HepG2 (cell line): ENCODE measurements around the gene BPGM. TPM values are rescaled to one million over a fixed set of nuclear protein-coding genes. Genes with fewer than 3 reads are reported as not detected.
A peak's percentile ranks its signal among the peaks of the same experiment; 100 is the strongest.

Source experiments
- ATAD3A ChIP-seq: sonication (generic); formaldehyde crosslinking; IDR thresholded peaks from 2 replicates; pipeline ENCODE4 v1.4.0; 2020; ENCODE audit warnings: missing genetic modification reagents
- CHD2 ChIP-seq: IDR thresholded peaks from 2 replicates; pipeline ENCODE4 v1.6.1; 2011; ENCODE audit warnings: low read depth, low read length, improper control_type of control experiment
- HNRNPLL ChIP-seq: fragments of 200-400 bp; formaldehyde crosslinking; IDR thresholded peaks from 2 replicates; pipeline ENCODE4 v1.6.1; 2017; ENCODE audit warnings: mild to moderate bottlenecking, low read depth, low read length; ENCODE audit not compliant: poor library complexity, severe bottlenecking
- IRF2 ChIP-seq: IDR thresholded peaks from 2 replicates; pipeline ENCODE4 v1.6.1; 2018; ENCODE audit warnings: missing genetic modification reagents, missing compliant biosample characterization
- MXD4 ChIP-seq: IDR thresholded peaks from 2 replicates; pipeline ENCODE4 v1.6.1; 2016; ENCODE audit warnings: mild to moderate bottlenecking, missing biosample characterization, missing genetic modification reagents
- RARA ChIP-seq: IDR thresholded peaks from 2 replicates; pipeline ENCODE4 v1.6.1; 2016; ENCODE audit warnings: missing genetic modification reagents, missing compliant biosample characterization
- RBM39 ChIP-seq: fragments of 200-400 bp; formaldehyde crosslinking; IDR thresholded peaks from one replicate; pipeline ENCODE4 v1.6.1; 2018; ENCODE audit warnings: antibody characterized with exemption, mild to moderate bottlenecking, low read depth, low read length; ENCODE audit not compliant: poor library complexity, severe bottlenecking
- RXRB ChIP-seq: IDR thresholded peaks from 2 replicates; pipeline ENCODE4 v1.6.1; 2016; ENCODE audit warnings: borderline replicate concordance, missing genetic modification reagents, missing compliant biosample characterization
- TAF1 ChIP-seq: sonication (generic); formaldehyde crosslinking; IDR thresholded peaks from 2 replicates; pipeline ENCODE4 v1.4.0; 2020; ENCODE audit warnings: missing genetic modification reagents
- TARDBP ChIP-seq: sonication (generic); formaldehyde crosslinking; IDR thresholded peaks from 2 replicates; pipeline ENCODE4 v1.8.0; 2022; ENCODE audit warnings: mild to moderate bottlenecking, missing genetic modification reagents
- YY1 ChIP-seq: IDR thresholded peaks from 2 replicates; pipeline ENCODE4 v1.6.1; 2011; ENCODE audit warnings: low read length, low read depth, moderate library complexity, mild to moderate bottlenecking; ENCODE audit not compliant: insufficient read depth, insufficient replicate concordance
- ZBTB7A ChIP-seq: sonication (generic); formaldehyde crosslinking; IDR thresholded peaks from 2 replicates; pipeline ENCODE4 v1.8.0; 2022; ENCODE audit warnings: mild to moderate bottlenecking, missing genetic modification reagents
- ZNF264 ChIP-seq: sonication (generic); formaldehyde crosslinking; IDR thresholded peaks from 2 replicates; pipeline ENCODE4 v1.4.0; 2020; ENCODE audit warnings: missing genetic modification reagents
- ZNF382 ChIP-seq: sonication (generic); formaldehyde crosslinking; IDR thresholded peaks from 2 replicates; pipeline ENCODE4 v1.5.0; 2020; ENCODE audit warnings: missing genetic modification reagents, mild to moderate bottlenecking, borderline replicate concordance
- ZNF441 ChIP-seq: sonication (generic); formaldehyde crosslinking; IDR thresholded peaks from 2 replicates; pipeline ENCODE4 v1.7.0; 2021; ENCODE audit warnings: missing genetic modification reagents, borderline replicate concordance
- ZNF616 ChIP-seq: sonication (generic); formaldehyde crosslinking; IDR thresholded peaks from 2 replicates; pipeline ENCODE4 v1.5.0; 2020; ENCODE audit warnings: low read depth, mild to moderate bottlenecking, missing genetic modification reagents
- ZNF83 ChIP-seq: sonication (generic); formaldehyde crosslinking; IDR thresholded peaks from 2 replicates; pipeline ENCODE4 v1.4.0; 2020; ENCODE audit warnings: missing genetic modification reagents, mild to moderate bottlenecking, borderline replicate concordance
- polyA plus RNA-seq, 8 experiments: library from polyadenylated mRNA; depleted of rRNA in 3 of 8; stranded (reverse) in 7 of 8; unstranded in 1 of 8; fragments of >200 nt; fragmentation: Illumina TruSeq in 4 of 8; extraction: Trizol in 4 of 8; gene quantifications; 2 replicates each; pipeline versions ENCODE4 v1.2.1 to v1.2.3, GENCODE V29; 2011 to 2016; ENCODE audit warnings: low read depth in 4 of 8, missing spikeins in 1 of 8, mixed read lengths in 1 of 8; ENCODE audit not compliant: insufficient read depth in 1 of 8
- total RNA-seq, 5 experiments: library from RNA; depleted of rRNA; stranded (reverse); fragments of >200 nt; fragmentation: Illumina TruSeq; extraction: Trizol; gene quantifications; 2 replicates each; pipeline ENCODE4 v1.2.3, GENCODE V29; 2016; ENCODE audit warnings: low read depth in 1 of 5
- TF ChIP-seq, protein P1 (sequence below): IDR thresholded peaks from 2 replicates; pipeline ENCODE4 v1.6.1; 2016; ENCODE audit warnings: missing genetic modification reagents, missing compliant biosample characterization
- TF ChIP-seq, protein P2 (sequence below): sonication (generic); formaldehyde crosslinking; IDR thresholded peaks from 2 replicates; pipeline ENCODE4 v1.4.0; 2020; ENCODE audit warnings: mild to moderate bottlenecking, missing genetic modification reagents
- TF ChIP-seq, protein P3 (sequence below): sonication (generic); formaldehyde crosslinking; IDR thresholded peaks from 2 replicates; pipeline ENCODE4 v1.5.0; 2020; ENCODE audit warnings: missing genetic modification reagents

BPGM gene
- total and polyA plus RNA-seq, 2 of the 13 experiments (the other 11 are each of a cell fraction or from before 2014, with no cell fraction given) = 4.0 to 7.5 TPM

DNA sequence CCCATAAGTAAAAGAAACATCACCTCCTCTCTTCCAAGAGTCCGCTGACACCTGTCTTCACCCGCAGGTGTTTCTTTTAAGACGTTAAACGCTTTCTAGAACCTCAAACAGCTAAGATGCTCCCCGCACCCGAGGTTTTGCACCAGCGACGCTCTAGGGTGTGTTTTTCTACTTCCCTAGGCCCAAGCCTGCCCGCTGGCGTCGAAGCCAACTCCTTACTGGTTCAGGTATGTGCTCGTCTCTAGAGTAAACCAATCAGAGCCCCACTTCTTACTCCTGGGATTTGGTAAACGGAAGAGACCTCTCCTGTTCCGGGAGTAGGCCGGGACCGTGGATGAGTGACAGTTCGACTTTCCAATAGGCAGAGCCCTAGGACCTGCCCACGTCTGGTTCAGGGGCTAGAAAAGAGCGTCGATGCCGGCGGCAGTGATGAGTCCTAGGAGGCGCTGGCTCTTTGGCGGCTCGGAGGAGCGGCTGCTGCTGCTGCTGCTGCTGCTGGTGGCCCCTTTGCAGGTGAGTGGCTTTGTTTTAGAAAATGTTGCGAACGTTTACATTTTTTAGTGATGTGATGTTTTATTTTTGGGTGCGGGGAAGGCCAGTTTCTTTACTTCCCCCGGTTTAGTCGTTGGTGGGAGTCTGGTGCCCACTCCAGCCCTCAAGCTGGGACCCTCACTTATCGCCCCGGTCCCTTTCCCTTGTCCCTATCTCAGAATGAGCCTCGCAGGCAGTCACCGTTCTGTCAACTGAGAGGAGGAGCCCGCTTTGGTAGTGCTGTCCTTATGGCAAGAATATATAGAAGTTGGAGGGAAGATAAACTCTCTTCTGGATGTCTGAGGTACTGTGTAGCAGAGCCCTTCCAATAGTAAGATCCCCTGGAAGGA is at the start of gene BPGM (continued):
- TF ChIP-seq TARDBP (CRISPR knock-in tag) (peak; percentile 65), RXRB (CRISPR knock-in tag) (peak; percentile 18; the same call in 1 of the 2 replicates), ZNF83 (CRISPR knock-in tag) (0 out of 2 replicates have a peak, but pooled peaks have one; percentile 61), ZNF441 (CRISPR knock-in tag) (0 out of 2 replicates have a peak, but pooled peaks have one; percentile 25), MXD4 (CRISPR knock-in tag) (no peak), RBM39 (peak; percentile 61), RARA (CRISPR knock-in tag) (no peak), ZBTB7A (no peak), ZNF382 (no peak), IRF2 (peak; percentile 77), ATAD3A (CRISPR knock-in tag) (no peak), CHD2 (peak; percentile 73), ZNF616 (CRISPR knock-in tag) (no peak), YY1 (peak; percentile 82), HNRNPLL (no peak), TAF1 (CRISPR knock-in tag) (peak; percentile 87), ZNF264 (no peak)
- TF ChIP-seq, protein P1, sequence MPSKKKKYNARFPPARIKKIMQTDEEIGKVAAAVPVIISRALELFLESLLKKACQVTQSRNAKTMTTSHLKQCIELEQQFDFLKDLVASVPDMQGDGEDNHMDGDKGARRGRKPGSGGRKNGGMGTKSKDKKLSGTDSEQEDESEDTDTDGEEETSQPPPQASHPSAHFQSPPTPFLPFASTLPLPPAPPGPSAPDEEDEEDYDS (CRISPR knock-in tag) = peak; percentile 99
- TF ChIP-seq, protein P2, sequence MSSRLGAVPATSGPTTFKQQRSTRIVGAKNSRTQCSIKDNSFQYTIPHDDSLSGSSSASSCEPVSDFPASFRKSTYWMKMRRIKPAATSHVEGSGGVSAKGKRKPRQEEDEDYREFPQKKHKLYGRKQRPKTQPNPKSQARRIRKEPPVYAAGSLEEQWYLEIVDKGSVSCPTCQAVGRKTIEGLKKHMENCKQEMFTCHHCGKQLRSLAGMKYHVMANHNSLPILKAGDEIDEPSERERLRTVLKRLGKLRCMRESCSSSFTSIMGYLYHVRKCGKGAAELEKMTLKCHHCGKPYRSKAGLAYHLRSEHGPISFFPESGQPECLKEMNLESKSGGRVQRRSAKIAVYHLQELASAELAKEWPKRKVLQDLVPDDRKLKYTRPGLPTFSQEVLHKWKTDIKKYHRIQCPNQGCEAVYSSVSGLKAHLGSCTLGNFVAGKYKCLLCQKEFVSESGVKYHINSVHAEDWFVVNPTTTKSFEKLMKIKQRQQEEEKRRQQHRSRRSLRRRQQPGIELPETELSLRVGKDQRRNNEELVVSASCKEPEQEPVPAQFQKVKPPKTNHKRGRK (CRISPR knock-in tag) = no peak
- TF ChIP-seq, protein P3, sequence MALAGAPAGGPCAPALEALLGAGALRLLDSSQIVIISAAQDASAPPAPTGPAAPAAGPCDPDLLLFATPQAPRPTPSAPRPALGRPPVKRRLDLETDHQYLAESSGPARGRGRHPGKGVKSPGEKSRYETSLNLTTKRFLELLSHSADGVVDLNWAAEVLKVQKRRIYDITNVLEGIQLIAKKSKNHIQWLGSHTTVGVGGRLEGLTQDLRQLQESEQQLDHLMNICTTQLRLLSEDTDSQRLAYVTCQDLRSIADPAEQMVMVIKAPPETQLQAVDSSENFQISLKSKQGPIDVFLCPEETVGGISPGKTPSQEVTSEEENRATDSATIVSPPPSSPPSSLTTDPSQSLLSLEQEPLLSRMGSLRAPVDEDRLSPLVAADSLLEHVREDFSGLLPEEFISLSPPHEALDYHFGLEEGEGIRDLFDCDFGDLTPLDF (CRISPR knock-in tag) = 0 out of 2 replicates have a peak, but pooled peaks have one; percentile 44
